ENCODE measurements around the gene RAPGEF3.

The RAPGEF3 gene

GRCh38 chr12:47769234-47770085 is 10.8 kb upstream of the RAPGEF3 start:
- Mint-ChIP-seq H3K4me1 (peaks cover 27% of the 10 kb centered on the region), H3K36me3 (ENCODE audit: insufficient read depth) (peaks cover 1% of the 10 kb centered on the region), H3K9me3 (no peaks in the 10 kb centered on the region), H3K27me3 (no peaks in the 10 kb centered on the region), H3K27ac (ENCODE audit: low read depth) (no peak overlapping the region), H3K4me3 (no peak overlapping the region)
- no peak for DNase-seq (ENCODE audit: low spot score in 2 of 2)
- no peak for ATAC-seq (replicated peaks; ENCODE audit: extremely low read depth, poor library complexity, severe bottlenecking)

- DNase-seq (ENCODE audit: low spot score in 2 of 2) (no peak), ATAC-seq (replicated peaks; ENCODE audit: extremely low read depth, poor library complexity, severe bottlenecking) (no peak)
- Mint-ChIP-seq H3K36me3 (ENCODE audit: insufficient read depth) (peaks cover 7% of the 10 kb centered on the region), H3K9me3 (no peaks in the 10 kb centered on the region), H3K27me3 (no peaks in the 10 kb centered on the region), H3K4me1 (peaks cover 18% of the 10 kb centered on the region), H3K27ac (ENCODE audit: low read depth) (no peak overlapping the region), H3K4me3 (no peak overlapping the region)
These were observed 9.7 kb upstream of the RAPGEF3 start for GRCh38 chr12:47768323-47768811.

- H3K36me3 Mint-ChIP-seq (ENCODE audit: insufficient read depth): peaks cover 5% of the 10 kb centered on the region
- H3K9me3 Mint-ChIP-seq: no peaks in the 10 kb centered on the region
- peak; percentile 73 for ATAC-seq (replicated peaks; ENCODE audit: extremely low read depth, poor library complexity, severe bottlenecking)
- peak; percentile 49 to 54 for DNase-seq (ENCODE audit: low spot score in 2 of 2)
- H3K27ac Mint-ChIP-seq (ENCODE audit: low read depth): no peak overlapping the region
- peaks cover 13% of the 10 kb centered on the region for H3K4me1 Mint-ChIP-seq
- H3K4me3 Mint-ChIP-seq: no peak overlapping the region
- no peaks in the 10 kb centered on the region for H3K27me3 Mint-ChIP-seq
These were observed 8.6 kb upstream of the RAPGEF3 start for GRCh38 chr12:47767216-47767724.

GRCh38 chr12:47766502-47767215 is 8.0 kb upstream of the RAPGEF3 start:
- H3K27ac Mint-ChIP-seq (ENCODE audit: low read depth): no peak overlapping the region
- peaks cover 12% of the 10 kb centered on the region for H3K4me1 Mint-ChIP-seq
- ATAC-seq (replicated peaks; ENCODE audit: extremely low read depth, poor library complexity, severe bottlenecking) (peak; percentile 77), DNase-seq (ENCODE audit: low spot score in 2 of 2) (no peak)
- no peaks in the 10 kb centered on the region for H3K27me3 Mint-ChIP-seq
- H3K9me3 Mint-ChIP-seq: no peaks in the 10 kb centered on the region
- peaks cover 5% of the 10 kb centered on the region for H3K36me3 Mint-ChIP-seq (ENCODE audit: insufficient read depth)
- H3K4me3 Mint-ChIP-seq: no peak overlapping the region

- H3K27me3 Mint-ChIP-seq: no peaks in the 10 kb centered on the region
- peaks cover 8% of the 10 kb centered on the region for H3K36me3 Mint-ChIP-seq (ENCODE audit: insufficient read depth)
- peaks cover 12% of the 10 kb centered on the region for H3K4me1 Mint-ChIP-seq
- no peak for ATAC-seq (replicated peaks; ENCODE audit: extremely low read depth, poor library complexity, severe bottlenecking)
- no peaks in the 10 kb centered on the region for H3K9me3 Mint-ChIP-seq
- H3K4me3 Mint-ChIP-seq: no peak overlapping the region
- no peak for DNase-seq (ENCODE audit: low spot score in 2 of 2)
- no peak overlapping the region for H3K27ac Mint-ChIP-seq (ENCODE audit: low read depth)
These were observed 5.0 kb upstream of the RAPGEF3 start for GRCh38 chr12:47763481-47764346.

GRCh38 chr12:47762850-47763465 is 4.3 kb upstream of the RAPGEF3 start:
- Mint-ChIP-seq H3K36me3 (ENCODE audit: insufficient read depth) (peaks cover 8% of the 10 kb centered on the region), H3K27me3 (no peaks in the 10 kb centered on the region), H3K27ac (ENCODE audit: low read depth) (no peak overlapping the region), H3K4me3 (no peak overlapping the region), H3K4me1 (peaks cover 12% of the 10 kb centered on the region), H3K9me3 (no peaks in the 10 kb centered on the region)
- ATAC-seq (replicated peaks; ENCODE audit: extremely low read depth, poor library complexity, severe bottlenecking): no peak
- no peak for DNase-seq (ENCODE audit: low spot score in 2 of 2)

GRCh38 chr12:47758584-47758833 is 171 bp downstream of the RAPGEF3 start:
- ATAC-seq (replicated peaks; ENCODE audit: extremely low read depth, poor library complexity, severe bottlenecking): no peak
- no peak overlapping the region for H3K27ac Mint-ChIP-seq (ENCODE audit: low read depth)
- H3K9me3 Mint-ChIP-seq: no peaks in the 10 kb centered on the region

GRCh38 chr12:47757840-47758583 is 668 bp downstream of the RAPGEF3 start:
- H3K9me3 Mint-ChIP-seq: no peaks in the 10 kb centered on the region
- H3K4me3 Mint-ChIP-seq: peak overlapping the region; percentile 70
- ATAC-seq (replicated peaks; ENCODE audit: extremely low read depth, poor library complexity, severe bottlenecking): no peak
- no peak overlapping the region for H3K27ac Mint-ChIP-seq (ENCODE audit: low read depth)
- peaks cover 24% of the 10 kb centered on the region for H3K4me1 Mint-ChIP-seq
- no peaks in the 10 kb centered on the region for H3K27me3 Mint-ChIP-seq
- DNase-seq (ENCODE audit: low spot score in 2 of 2): no peak
- peaks cover 2% of the 10 kb centered on the region for H3K36me3 Mint-ChIP-seq (ENCODE audit: insufficient read depth)

More at GRCh38 chr12:47758584-47758833, 171 bp downstream of the RAPGEF3 start:
- Mint-ChIP-seq H3K4me1 (peaks cover 19% of the 10 kb centered on the region), H3K4me3 (peak overlapping the region; percentile 70), H3K36me3 (ENCODE audit: insufficient read depth) (peaks cover 3% of the 10 kb centered on the region), H3K27me3 (no peaks in the 10 kb centered on the region)
- DNase-seq (ENCODE audit: low spot score in 2 of 2): no peak

GRCh38 chr12:47757364-47757839 is 1.3 kb downstream of the RAPGEF3 start:
- ATAC-seq (replicated peaks; ENCODE audit: extremely low read depth, poor library complexity, severe bottlenecking): no peak
- no peaks in the 10 kb centered on the region for H3K9me3 Mint-ChIP-seq
- no peaks in the 10 kb centered on the region for H3K27me3 Mint-ChIP-seq
- H3K36me3 Mint-ChIP-seq (ENCODE audit: insufficient read depth): peaks cover 2% of the 10 kb centered on the region
- DNase-seq (ENCODE audit: low spot score in 2 of 2): no peak
- peaks cover 24% of the 10 kb centered on the region for H3K4me1 Mint-ChIP-seq
- no peak overlapping the region for H3K4me3 Mint-ChIP-seq
- no peak overlapping the region for H3K27ac Mint-ChIP-seq (ENCODE audit: low read depth)

- peak; percentile 29 for ATAC-seq (replicated peaks; ENCODE audit: extremely low read depth, poor library complexity, severe bottlenecking)
- Mint-ChIP-seq H3K4me1 (peaks cover 24% of the 10 kb centered on the region), H3K9me3 (no peaks in the 10 kb centered on the region), H3K36me3 (ENCODE audit: insufficient read depth) (peaks cover 2% of the 10 kb centered on the region), H3K4me3 (peak overlapping the region; percentile 1), H3K27me3 (no peaks in the 10 kb centered on the region), H3K27ac (ENCODE audit: low read depth) (no peak overlapping the region)
- no peak for DNase-seq (ENCODE audit: low spot score in 2 of 2)
These were observed 2.8 kb downstream of the RAPGEF3 start for GRCh38 chr12:47755655-47756562.

GRCh38 chr12:47754881-47755280 is 3.8 kb downstream of the RAPGEF3 start:
- peaks cover 2% of the 10 kb centered on the region for H3K36me3 Mint-ChIP-seq (ENCODE audit: insufficient read depth)
- no peaks in the 10 kb centered on the region for H3K9me3 Mint-ChIP-seq
- no peak overlapping the region for H3K4me3 Mint-ChIP-seq
- peaks cover 24% of the 10 kb centered on the region for H3K4me1 Mint-ChIP-seq
- H3K27me3 Mint-ChIP-seq: no peaks in the 10 kb centered on the region
- no peak overlapping the region for H3K27ac Mint-ChIP-seq (ENCODE audit: low read depth)
- peak; percentile 37 for ATAC-seq (replicated peaks; ENCODE audit: extremely low read depth, poor library complexity, severe bottlenecking)
- no peak for DNase-seq (ENCODE audit: low spot score in 2 of 2)

All from central memory CD8-positive, alpha-beta T cell (primary cell).